SHP77 (cell line): ENCODE results near the gene MPRIP.
A peak's percentile ranks its signal among the peaks of the same experiment; 100 is the strongest.

Experiments
- DNase-seq, 2 experiments: peaks; one replicate each; lab custom pipeline; 2025; lab: John Stamatoyannopoulos, UW

The MPRIP gene

DNA sequence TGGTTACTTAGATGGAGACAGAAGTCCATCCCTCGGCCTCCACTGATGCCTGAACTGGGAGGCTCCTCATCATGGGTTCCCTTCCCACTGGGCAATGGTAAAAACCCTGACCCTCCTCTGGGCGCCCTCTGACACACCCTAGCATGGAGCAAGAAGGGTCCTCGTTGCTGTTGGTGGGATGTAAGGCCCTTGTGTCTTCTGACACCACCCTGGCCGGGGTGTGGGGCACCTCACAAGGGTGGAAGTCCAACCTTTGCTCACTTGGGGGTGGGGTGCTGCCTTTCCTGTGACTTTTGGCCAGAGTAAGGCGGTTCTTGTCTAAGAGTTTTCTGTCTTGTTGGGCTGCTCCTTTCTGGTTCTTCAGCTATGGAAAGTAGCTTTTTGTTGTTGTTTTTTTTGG is 28.7 kb downstream of the MPRIP start:
- no peak for DNase-seq

DNA sequence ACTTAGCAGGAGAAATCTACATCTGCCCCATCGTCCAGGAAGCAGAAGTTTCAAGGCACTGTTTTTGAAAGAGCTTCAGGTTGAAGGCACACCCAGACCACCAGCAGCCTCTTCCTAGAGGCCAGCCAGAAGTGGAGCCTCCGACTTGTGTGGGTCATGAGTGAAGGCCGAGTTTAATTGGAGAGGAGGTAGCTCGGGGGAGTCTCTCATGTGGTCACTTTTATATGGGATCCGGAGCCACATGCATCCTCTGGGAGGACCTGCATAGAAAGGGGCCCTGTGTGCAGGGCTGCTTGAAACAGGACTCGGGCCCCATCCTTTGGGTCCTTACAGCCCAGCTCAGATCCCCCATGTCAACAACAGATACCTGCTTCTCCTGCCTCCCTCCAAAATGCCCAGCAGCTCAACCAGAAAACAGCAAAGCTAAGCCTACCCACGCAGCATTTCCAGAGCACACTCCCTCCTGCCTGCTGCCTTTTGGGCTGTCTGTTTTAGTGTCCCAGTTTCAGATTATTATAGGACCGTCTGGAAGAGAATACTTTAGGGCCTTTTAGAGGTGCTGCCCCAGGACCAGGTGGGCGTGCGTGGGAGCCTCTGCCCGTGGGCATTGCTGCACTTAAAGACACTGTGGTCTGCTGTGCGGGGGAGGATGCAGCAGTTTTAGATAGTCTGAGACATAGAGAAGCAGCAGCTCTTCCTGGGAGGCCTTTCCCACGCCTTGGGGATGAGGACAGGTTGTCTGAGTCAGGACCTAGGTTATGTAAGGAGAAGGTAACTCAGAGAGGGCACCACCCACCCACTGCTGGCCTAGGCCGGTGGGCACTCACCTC is 29.5 kb downstream of the MPRIP start:
- DNase-seq = no peak

DNA sequence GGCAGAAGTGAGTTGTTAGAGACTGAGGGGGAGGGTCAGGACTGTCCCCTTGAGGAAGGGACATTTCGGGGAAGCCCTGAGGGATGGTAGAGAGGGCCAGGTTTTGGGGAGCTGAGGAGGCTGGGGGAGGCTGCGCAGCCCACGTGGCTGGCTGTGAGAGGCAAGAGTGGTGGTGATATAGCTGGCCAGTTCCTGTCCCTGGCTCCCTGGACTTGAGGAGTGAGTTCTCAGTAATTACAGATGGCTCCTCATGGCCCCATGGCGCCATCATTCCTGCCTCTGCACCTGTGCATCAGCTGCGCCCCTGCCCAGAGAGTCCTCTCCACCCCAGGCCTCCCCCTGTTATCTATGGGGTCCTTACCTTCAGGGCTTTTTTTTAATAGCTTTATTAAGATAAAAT is 30.3 kb downstream of the MPRIP start:
- no peak for DNase-seq

DNA sequence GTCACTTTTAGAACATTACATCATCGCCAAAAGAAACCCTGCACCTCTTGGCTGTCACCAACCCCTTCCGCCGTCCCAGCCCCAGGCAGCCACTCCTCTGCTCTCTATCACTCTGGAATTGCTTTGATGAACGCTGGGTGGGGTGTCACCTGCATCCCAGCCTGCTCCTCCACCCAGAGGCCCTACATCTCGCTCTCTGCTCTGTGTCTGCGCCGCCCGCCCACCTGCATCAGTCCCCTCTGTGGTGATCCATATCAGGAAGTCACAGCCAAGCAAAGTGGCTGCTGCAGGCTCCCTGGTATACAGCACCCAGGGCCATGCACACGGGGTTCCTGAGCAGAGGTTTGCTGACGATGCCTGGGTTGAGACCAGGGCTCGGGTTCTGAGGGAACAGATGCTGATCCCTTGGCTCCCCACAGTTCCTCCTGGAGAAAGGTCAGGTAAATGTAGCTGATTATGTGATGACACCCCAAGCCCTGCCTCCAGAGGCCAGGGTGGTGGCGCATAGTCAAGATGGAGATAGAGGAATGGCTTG is 30.8 kb downstream of the MPRIP start:
- DNase-seq = no peak

DNA sequence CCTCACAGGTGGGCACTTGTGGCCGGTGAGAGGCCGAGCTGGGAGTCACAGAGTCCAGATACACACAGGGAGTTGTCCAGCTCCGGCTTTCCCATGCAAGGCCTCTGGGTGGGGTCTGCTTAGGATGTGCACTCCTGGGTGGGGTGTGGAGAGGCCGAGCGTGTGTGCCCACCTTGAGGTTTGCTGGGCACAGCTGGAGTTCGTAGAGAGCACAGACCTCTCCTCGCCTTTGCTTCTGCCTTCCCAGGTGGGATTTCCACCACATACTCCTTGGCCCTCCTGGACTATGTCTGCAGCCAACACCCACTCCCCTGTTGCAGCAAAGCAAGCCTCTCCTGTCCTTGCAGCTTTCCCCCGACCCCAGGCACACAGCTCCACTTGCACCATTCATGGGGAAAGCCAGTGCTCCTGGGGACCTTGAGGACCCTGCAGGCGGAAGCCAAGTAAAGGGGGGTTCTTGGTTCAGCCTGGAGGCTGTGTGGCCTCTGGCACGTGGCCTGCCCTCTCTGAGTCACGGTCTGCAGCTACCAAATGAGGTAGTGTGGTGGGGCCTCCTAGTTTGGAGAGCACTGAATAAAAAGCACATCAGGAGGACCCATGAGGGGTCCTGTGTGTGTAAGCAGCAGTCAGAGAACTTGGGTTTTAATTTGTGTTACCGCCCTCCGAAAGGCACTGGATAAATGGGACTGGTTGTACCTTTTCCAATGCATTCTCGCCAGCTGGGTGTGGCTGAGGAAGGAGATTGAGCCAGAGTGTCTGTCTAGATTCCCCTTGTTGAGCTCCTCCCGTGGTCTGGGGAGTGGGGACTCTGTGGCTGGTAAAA is 31.5 kb downstream of the MPRIP start:
- DNase-seq = no peak

DNA sequence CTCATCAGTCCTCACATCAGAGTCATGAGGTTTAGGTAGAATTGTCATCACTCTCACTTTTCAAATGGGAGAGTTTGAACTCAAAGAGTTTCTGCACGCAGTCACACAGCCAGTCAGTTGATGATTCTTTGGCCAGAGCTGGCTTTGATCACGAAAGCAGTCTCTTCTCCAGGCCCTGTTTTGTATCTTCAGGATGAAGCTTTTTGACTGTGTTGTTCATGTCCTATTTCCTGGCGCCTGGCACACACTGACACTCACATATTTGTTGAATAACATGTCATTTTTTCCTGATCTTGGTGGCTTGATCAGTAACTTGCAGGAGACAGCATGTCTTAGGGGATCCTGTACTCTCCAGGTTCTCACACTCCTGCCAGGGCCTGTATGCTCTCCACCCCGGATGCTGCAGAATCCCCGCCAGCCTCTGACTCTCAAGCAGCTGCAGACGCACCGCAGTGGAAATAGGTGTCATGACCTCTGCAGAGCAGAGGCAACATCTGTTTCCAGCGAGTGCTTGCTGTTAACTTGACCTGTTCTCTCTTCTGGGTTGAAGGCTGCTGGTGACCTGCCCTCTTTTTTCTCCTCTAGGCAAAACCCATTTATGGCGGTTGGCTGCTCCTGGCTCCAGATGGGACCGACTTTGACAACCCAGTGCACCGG is 33.0 kb downstream of the MPRIP start:
- peak in 1 of 2 experiments; percentile 65 for DNase-seq

DNA sequence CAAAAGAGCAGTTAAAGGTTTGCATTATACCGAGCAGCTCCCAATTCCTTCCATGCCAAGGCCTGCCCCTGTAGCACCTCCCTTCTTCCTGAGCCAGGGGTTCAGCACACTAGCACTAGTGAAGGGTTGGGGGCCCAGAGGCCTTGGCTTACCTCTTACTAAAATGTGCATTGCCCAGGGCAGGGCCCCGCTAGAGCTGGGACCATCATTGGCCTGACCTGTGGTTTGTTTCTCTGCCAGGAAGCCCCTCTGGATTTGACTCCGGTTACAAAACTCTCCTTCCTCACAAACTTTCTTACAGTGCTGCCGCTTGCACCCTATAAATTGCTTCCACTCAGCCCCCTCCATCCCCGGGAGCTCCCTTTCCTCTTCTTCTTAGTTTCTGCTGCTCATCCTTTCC is 33.8 kb downstream of the MPRIP start:
- DNase-seq = no peak

DNA sequence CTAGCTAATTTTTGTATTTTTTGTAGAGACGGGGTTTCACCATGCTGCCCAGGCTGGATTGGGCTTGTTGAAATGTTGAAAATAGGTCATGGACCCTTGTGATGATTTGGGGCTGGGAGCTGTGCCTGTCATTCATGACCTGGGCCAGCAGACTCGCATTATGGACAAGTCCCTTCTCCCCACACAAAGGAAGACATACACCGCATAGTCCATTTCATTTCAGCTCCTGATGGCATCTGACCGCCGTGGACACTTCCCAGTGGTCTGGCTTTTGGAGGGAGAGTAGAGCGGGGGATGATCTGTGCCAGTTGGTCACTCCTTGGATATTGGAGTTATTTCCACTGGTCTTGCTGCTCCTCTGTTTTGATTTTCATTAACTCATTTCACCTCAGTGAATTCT is 34.8 kb downstream of the MPRIP start:
- no peak for DNase-seq

DNA sequence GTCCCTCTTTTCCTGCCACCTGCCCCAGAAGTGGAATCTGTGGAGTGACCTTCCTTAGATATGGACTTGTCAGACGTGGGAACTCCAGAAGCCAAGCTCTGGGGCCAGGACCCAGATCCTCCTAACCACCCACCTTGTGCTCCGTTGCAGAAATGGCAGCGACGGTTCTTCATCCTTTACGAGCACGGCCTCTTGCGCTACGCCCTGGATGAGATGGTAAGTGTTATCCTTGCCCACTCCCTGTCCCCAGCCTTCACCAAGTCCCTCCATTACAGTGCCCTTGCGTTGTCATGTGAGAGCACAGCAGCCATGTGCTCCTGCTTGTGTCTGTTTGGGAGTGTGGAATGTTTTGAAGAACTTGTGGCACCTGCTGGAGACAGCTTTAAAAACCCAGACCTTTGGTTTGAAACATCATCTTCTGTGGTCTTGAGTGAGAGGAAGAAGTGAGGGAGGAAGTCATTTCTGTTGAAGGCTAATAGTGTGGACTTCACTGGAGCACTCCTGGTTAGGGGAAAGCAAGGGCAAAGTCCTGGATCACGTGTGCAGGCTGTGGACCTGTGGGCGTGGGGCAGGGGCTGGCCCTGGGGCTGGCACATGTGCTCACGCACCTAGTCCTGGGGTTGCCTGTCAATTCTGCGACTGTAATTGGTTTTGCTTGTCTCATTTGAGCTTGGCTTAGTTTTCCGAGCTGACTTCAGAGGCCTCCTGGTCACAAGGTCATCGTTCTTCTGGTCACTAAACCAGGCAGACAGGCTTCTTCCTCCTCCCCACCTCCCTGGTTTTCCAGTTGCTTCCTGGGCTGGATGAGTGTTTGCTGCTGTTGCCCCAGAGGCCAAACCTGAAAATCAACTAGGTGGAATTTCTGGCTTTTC is 35.8 kb downstream of the MPRIP start:
- no peak for DNase-seq

DNA sequence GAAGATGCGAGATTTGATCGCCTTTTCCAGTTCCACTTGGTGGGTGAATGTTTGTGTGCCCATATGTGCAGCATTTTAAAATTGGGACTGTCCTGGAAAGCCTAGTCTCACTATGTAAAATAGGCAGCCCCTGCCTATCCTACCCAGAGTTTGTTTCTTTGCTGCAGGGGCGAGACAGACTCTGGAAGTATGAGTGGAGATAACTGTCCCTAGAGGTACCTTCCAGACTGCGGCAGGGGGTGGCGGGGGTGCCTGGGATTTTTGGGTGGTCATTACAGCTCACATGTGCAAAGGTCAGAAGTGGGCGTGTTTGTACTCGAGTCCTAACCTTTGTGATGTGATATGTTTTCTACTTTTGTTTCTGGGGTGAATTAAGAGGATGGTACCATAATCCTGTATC is 36.6 kb downstream of the MPRIP start:
- no peak for DNase-seq

DNA sequence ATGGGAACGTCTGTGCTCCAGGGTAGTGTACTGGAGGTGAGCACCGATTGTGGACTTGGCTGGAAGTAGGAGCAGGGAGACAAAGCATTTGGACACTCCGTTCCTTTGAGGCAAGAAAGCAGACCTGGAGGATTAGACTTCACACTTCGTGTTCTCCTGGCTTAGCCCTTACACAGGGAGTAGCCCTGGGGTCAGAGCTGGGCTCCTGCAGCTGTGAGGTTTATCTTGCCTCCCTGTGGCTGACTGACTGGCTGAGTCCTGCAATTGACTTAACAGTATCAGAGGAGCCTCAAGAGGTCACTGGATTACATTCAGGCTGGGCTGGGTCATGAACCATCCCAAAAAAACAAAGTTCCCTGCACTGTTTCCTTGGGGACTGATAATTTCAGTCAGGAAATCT is 37.1 kb downstream of the MPRIP start:
- DNase-seq = no peak

DNA sequence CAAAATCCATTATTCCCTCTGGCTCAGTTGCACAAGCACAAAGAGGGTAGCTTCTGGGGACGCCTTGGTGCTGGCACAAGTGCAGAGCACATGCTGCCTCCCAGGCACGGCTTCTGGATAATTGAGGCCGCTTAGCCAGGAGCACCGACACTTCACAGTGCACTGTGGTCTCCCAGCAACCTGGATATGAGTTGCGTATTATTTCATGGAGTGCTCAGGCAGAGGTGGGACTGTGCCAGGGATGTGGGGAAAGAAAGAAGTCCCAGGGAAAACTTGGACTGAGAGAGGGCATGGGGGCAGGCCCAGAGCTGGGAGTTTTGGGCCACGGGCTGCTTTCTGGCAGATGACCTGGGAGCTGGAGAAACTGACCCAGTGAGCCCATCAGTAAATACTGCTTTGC is 37.5 kb downstream of the MPRIP start:
- no peak for DNase-seq

DNA sequence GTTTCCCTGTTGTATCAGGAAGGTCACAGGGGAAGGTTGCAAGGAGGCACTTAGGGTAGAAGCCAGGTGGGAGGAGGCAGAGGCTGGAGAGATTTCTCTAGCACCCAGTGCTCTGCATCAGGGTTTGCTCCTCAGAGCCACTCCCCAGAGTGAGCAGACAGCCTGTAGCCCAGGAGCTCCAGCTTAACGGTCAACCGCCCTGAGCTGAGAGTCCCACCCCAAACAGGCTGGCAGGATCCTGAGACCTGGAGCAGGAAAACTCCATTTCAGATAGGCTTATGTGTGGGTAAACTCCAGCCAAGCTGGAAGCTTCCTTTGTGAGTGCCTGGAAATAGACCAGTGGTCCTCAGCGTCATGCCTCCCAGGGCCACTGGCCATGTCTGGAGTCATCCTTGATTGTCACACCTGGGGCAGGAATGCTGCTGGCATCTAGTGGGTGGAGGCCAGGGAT is 37.9 kb downstream of the MPRIP start:
- no peak for DNase-seq

DNA sequence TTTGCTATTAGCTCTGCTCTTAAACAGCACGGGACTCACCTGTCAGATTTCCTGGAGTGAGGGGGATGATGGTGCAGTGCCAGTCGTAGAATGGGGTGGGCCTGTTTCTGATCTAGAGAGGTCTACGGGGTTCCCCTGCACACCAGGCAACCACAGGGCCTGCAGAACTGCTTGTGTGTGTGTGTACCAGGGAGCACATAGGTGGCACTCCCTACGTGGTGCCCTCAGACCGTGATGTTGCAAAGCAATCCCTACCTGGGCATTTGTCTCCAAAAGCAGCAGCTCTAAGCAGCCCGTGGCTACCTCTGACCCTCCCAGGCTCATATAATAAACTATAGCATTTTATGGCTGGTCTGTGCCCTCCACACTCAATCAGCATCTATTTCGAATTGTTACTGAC is 38.5 kb downstream of the MPRIP start:
- no peak for DNase-seq

DNA sequence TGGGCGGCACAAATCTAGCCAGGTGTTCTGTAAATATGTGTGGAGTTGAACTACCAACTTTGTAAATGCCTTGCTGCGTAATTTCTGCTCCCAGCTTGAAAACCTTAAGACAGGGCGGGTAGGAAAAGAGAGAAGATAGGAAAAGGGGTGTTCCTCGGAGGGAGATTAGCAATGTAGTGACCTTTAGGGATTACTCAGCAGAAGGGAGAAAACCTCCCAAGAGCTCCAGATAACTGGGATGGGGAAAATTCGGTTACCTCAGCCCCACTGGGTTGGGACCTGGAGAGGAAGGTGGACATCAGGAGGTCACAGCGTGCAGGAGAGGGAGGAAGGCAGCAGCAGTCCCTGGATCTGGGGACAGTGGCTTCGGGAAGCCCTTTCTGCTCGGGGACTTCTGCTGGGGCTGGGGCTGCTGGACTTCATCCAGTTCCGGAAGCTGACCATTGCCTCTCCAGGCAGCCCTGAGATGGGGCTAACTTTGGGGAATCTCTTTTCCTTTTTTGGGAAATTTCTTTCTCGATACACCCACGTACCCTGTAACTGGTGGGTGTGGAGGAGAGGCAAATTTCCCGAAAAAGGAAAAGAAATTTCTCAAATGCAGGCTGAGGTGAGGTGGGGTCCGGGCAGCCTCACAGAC is 39.2 kb downstream of the MPRIP start:
- DNase-seq = no peak

DNA sequence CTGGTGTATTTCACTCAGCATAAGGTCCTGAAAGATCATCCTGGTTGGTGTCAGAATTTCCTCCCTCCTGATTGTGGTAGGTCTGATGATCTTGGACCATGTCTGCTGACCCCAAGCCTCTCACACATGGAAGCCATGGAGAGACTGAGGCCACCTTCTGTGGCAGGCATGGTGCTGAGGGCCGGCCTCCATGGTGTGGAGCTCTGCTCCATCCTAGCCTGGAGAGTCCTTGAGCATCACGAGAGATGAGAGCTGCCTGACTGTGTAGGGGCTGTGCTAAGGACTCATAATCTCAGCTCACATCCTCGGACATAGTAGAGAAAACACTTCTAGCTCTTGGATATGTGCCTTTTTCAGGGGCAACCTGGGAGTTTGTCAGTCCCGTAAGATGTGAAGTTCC is 40.6 kb downstream of the MPRIP start:
- DNase-seq = no peak

DNA sequence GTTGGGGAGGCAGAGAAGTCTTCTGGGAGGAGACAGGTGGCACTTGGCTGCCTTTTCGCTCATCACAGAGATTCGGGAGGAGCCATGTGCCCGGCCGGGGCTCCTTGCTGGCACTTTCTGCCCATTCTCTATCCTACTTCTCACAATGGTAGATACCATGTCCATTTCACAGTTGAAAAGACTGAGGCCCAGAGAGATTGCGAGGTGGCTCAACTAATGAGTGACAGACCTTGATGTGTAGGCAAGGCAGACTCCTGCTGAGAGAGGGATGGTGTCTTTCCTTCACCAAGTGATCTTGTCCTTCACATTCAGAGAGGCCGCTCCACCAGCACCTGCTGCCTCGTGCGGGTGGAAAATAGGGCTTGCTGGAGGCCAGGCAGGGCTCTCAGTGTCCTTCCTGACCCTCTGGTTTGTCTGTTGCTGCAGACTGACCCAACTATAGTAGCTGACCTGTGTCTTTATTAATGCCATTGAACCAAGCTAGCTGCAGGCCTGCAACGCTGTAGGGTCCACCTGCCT is 42.1 kb downstream of the MPRIP start:
- no peak for DNase-seq

DNA sequence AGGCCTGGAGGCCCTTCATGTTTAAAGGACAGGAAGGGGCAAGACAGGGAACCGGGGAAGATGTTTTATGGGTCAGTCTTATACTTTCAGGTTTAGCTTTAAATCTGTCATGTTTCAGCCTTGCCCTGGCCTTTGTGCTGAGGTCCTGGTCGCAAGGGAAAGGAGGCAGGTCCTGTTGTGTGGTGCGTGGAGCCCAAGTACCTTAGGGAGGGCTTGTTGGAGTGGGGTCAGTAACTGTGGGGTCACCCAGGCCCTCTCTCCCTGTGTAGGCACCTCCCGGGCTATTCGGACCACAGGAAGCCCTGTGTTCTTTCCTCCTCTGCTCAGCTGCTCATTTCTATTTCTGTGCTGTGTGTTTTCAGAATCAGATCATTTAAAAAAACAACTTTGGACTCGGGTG is 42.7 kb downstream of the MPRIP start:
- no peak for DNase-seq

DNA sequence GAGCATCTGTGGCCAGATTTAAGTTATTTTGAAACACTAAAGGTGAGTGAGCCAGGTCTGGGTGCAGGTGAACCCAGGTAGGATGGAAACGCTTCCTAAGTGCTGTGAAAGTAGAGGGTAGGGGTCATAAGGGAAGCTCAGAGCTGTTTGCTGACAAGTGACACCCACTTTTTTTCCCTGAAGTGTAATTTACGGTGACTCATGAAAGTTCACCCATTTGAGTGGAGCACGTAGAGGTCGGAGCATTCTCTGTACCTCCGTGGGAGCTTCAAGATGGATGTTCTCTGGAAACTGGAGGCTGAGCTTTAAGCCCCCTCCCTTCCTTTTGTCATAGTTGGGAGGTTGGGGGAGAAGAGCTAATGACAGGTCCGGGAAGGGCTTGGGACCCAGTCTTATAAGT is 44.3 kb downstream of the MPRIP start:
- no peak for DNase-seq

DNA sequence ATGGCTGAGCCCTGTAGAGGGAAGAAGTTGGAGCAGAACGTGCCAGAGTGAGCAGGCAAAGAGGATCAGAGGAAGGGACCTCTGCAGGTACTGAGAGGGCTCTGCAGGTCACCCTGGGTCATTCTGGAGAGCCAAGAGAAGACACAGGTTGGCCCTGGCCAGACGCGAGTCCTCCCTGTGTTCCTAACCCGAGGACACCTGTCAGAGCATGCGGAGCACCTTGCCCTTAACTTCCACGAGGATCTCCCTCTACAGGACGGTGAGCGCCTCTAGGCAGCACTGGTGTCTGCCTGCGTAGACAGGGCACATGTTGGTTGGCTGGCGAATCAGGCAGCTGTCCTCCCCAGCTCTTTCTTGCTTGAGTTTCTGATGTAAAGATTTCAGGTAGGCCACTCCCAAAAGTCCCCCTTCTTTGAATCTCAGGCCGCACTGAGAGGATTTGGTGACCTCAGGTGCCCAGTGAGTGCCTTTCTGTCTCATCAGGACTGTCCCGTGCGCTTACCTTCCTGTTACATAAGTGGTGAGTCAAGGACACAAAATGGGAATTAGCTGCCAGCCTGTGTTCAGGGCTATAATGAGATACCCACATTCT is 45.3 kb downstream of the MPRIP start:
- DNase-seq = no peak
